IMR-90 (cell line): ENCODE results near the gene CSTB. TPM values are rescaled to one million over a fixed set of nuclear protein-coding genes. Genes with fewer than 3 reads are reported as not detected.

Experiments used
- ATAC-seq: fragments of 200-7000 bp; cut with Tn5 transposase; 2 replicates; pipeline ENCODE4 v1.9.1; 2020; ENCODE audit warnings: low read depth, mild to moderate bottlenecking, moderate library complexity
- BruUV-seq: library from RNA; stranded (reverse); fragments of 400-500 nt; replicated peaks from 2 replicates; lab custom pipeline; 2021; lab: Mats Ljungman, UMichigan
- CTCF ChIA-PET: fragments of 300-600 bp; formaldehyde crosslinking; extraction: SDS; loops from one replicate; lab custom pipeline; 2021; ENCODE audit warnings: antibody characterized with exemption; lab: Yijun Ruan, JAX
- POLR2A ChIA-PET: fragments of 300-600 bp; sonication (Branson Sonifier 250); formaldehyde crosslinking; loops from one replicate; lab custom pipeline; 2022; ENCODE audit warnings: antibody characterized with exemption; ENCODE audit not compliant: unreplicated experiment; lab: Charles Lee
- DNase-seq: peaks from one replicate; pipeline ENCODE4 v3.0.0; 2013
- H2AFZ ChIP-seq: replicated peaks from 2 replicates; pipeline ENCODE3; 2013; ENCODE audit warnings: low read length, mild to moderate bottlenecking; ENCODE audit not compliant: poor library complexity
- H2AK5ac ChIP-seq: 2 replicates; pipeline ENCODE4 v1.6.1; 2013; ENCODE audit warnings: low read depth, low read length, inconsistent platforms
- H2AK9ac ChIP-seq: replicated peaks from 2 replicates; pipeline ENCODE3; 2013; ENCODE audit warnings: mild to moderate bottlenecking, low read depth, low read length, moderate library complexity; ENCODE audit not compliant: poor library complexity
- H2BK120ac ChIP-seq: 2 replicates; pipeline ENCODE4 v1.6.1; 2013; ENCODE audit warnings: low read depth, low read length, inconsistent platforms
- H2BK15ac ChIP-seq: 3 replicates; pipeline ENCODE4 v1.6.1; 2013; ENCODE audit warnings: low read depth, low read length, inconsistent platforms
- H2BK20ac ChIP-seq: 2 replicates; pipeline ENCODE4 v1.6.1; 2013; ENCODE audit warnings: low read depth, mild to moderate bottlenecking, inconsistent platforms, low read length, moderate library complexity
- H2BK5ac ChIP-seq: 2 replicates; pipeline ENCODE4 v1.6.1; 2013; ENCODE audit warnings: mild to moderate bottlenecking, low read depth, low read length, inconsistent platforms; ENCODE audit not compliant: poor library complexity, severe bottlenecking
- H3K14ac ChIP-seq: replicated peaks from 2 replicates; pipeline ENCODE4 v1.6.1; 2013; ENCODE audit warnings: low read depth, low read length, inconsistent platforms
- H3K18ac ChIP-seq: 2 replicates; pipeline ENCODE4 v1.6.1; 2013; ENCODE audit warnings: low read depth, low read length, control low read depth
- H3K23ac ChIP-seq: 2 replicates; pipeline ENCODE4 v1.6.1; 2013; ENCODE audit warnings: low read depth, low read length, inconsistent platforms
- H3K27ac ChIP-seq: 2 replicates; pipeline ENCODE4 v1.5.1; 2013; ENCODE audit warnings: mild to moderate bottlenecking, control low read depth, low read length; ENCODE audit not compliant: insufficient read depth
- H3K27me3 ChIP-seq: 2 replicates; pipeline ENCODE4 v1.6.1; 2013; ENCODE audit warnings: low read length; ENCODE audit not compliant: control insufficient read depth, insufficient read depth
- H3K36me3 ChIP-seq: 2 replicates; pipeline ENCODE4 v1.6.1; 2013; ENCODE audit warnings: low read length, mixed read lengths; ENCODE audit not compliant: control insufficient read depth, insufficient read depth
- H3K4ac ChIP-seq: 2 replicates; pipeline ENCODE4 v1.6.1; 2013; ENCODE audit warnings: low read depth, low read length, inconsistent platforms
- H3K4me1 ChIP-seq: 2 replicates; pipeline ENCODE4 v1.6.1; 2013; ENCODE audit warnings: low read length, mixed read lengths; ENCODE audit not compliant: control insufficient read depth, insufficient read depth
- H3K4me2 ChIP-seq: 2 replicates; pipeline ENCODE4 v1.6.1; 2013; ENCODE audit warnings: low read depth, mild to moderate bottlenecking, control low read depth, low read length, moderate library complexity
- H3K4me3 ChIP-seq: 2 replicates; pipeline ENCODE4 v1.5.1; 2013; ENCODE audit warnings: low read depth, mild to moderate bottlenecking, control low read depth, low read length, moderate library complexity; ENCODE audit not compliant: insufficient read depth
- H3K56ac ChIP-seq: 2 replicates; pipeline ENCODE4 v1.6.1; 2013; ENCODE audit warnings: low read length, inconsistent platforms; ENCODE audit not compliant: insufficient read depth; ENCODE audit errors: extremely low read depth
- H3K79me1 ChIP-seq, 2 experiments: 2 replicates each; pipeline ENCODE4 v1.6.1; 2013; ENCODE audit warnings: low read length in 2 of 2, inconsistent platforms in 1 of 2, low read depth in 1 of 2
- H3K9ac ChIP-seq: 2 replicates; pipeline ENCODE4 v1.6.1; 2013; ENCODE audit warnings: low read depth, low read length, control low read depth
- H3K9me1 ChIP-seq: 2 replicates; pipeline ENCODE4 v1.6.1; 2013; ENCODE audit warnings: low read length, inconsistent platforms; ENCODE audit not compliant: insufficient read depth
- H3K9me3 ChIP-seq: 2 replicates; pipeline ENCODE4 v1.6.1; 2013; ENCODE audit warnings: low read length; ENCODE audit not compliant: control insufficient read depth, insufficient read depth
- H4K20me1 ChIP-seq: 2 replicates; pipeline ENCODE4 v1.6.1; 2013; ENCODE audit warnings: low read length, inconsistent platforms; ENCODE audit not compliant: insufficient read depth
- H4K5ac ChIP-seq: 2 replicates; pipeline ENCODE4 v1.6.1; 2013; ENCODE audit warnings: mild to moderate bottlenecking, low read depth, low read length, control low read depth
- H4K8ac ChIP-seq, 2 experiments: 2 replicates each; pipeline ENCODE4 v1.6.1; 2013; ENCODE audit warnings: low read depth in 2 of 2, low read length in 2 of 2, control low read depth in 1 of 2, inconsistent platforms in 1 of 2
- H4K91ac ChIP-seq: 2 replicates; pipeline ENCODE4 v1.6.1; 2013; ENCODE audit warnings: low read depth, low read length, inconsistent platforms; ENCODE audit not compliant: insufficient read depth
- BHLHE40 ChIP-seq: fragments of 150-350 bp; IDR thresholded peaks from 2 replicates; pipeline ENCODE4 v1.6.1; 2016; ENCODE audit warnings: mild to moderate bottlenecking, low read depth, low read length
- CEBPB ChIP-seq: IDR thresholded peaks from 2 replicates; pipeline ENCODE4 v1.6.1; 2012; ENCODE audit warnings: low read depth, low read length, improper control_type of control experiment
- MAFK ChIP-seq: IDR thresholded peaks from 2 replicates; pipeline ENCODE4 v1.6.1; 2012; ENCODE audit warnings: low read depth, low read length, improper control_type of control experiment
- MXI1 ChIP-seq: IDR thresholded peaks from 2 replicates; pipeline ENCODE4 v1.6.1; 2012; ENCODE audit warnings: low read depth, mild to moderate bottlenecking, low read length, moderate library complexity, borderline replicate concordance
- NFE2L2 ChIP-seq: fragments of 150-350 bp; IDR thresholded peaks from 2 replicates; pipeline ENCODE4 v1.6.1; 2016; ENCODE audit warnings: low read depth, mild to moderate bottlenecking, low read length
- POLR2A ChIP-seq: IDR thresholded peaks from 2 replicates; pipeline ENCODE4 v1.6.1; 2012; ENCODE audit warnings: mild to moderate bottlenecking, low read depth, low read length
- WGBS, 2 experiments: methylation state at CpG; one replicate each; pipeline versions ENCODE4 v1.1.5 to v1.1.7; 2013; ENCODE audit warnings: missing lambda C conversion rate in 2 of 2; ENCODE audit not compliant: insufficient read length in 1 of 2; ENCODE audit errors: extremely low coverage in 2 of 2; 5-methylcytosine and 5-hydroxymethylcytosine counted together
- dilution Hi-C: fragments of 300-500 bp; cut with HindIII; formaldehyde crosslinking; loops from one replicate; pipeline ENCODE4 v1.14.3; 2018; ENCODE audit warnings: low sequenced_read_pairs; ENCODE audit not compliant: unreplicated experiment
- in situ Hi-C: fragments of 300-500 bp; cut with MboI; formaldehyde crosslinking; loops from 3 replicates; pipeline ENCODE4 v1.14.3; 2019; ENCODE audit warnings: low sequenced_read_pairs, inconsistent platforms, mixed read lengths
- intact Hi-C: fragments of 100-400 bp; cut with micrococcal nuclease; formaldehyde crosslinking; loops from 2 replicates; pipeline ENCODE4 v1.10.0; 2022
- polyA plus RNA-seq, 3 experiments: library from polyadenylated mRNA; depleted of rRNA; stranded (reverse); fragments of >200 nt; gene quantifications; 2 replicates each; pipeline ENCODE4 v1.2.3, GENCODE V29; 2012; ENCODE audit warnings: low replicate concordance in 1 of 3
- total RNA-seq: library from RNA; depleted of rRNA; stranded (reverse); fragments of >200 nt; gene quantifications from 2 replicates; pipeline ENCODE4 v1.2.3, GENCODE V29; 2012
- TF ChIP-seq, protein P1 (sequence below): conservative IDR thresholded peaks from 2 replicates; pipeline ENCODE4 v1.5.1; 2012; ENCODE audit warnings: mild to moderate bottlenecking, low read depth, low read length, improper control_type of control experiment

CSTB gene
- total and polyA plus RNA-seq, 2 of the 4 experiments (the other 2 are of a cell fraction) = 6.1 to 71.7 TPM

DNA sequence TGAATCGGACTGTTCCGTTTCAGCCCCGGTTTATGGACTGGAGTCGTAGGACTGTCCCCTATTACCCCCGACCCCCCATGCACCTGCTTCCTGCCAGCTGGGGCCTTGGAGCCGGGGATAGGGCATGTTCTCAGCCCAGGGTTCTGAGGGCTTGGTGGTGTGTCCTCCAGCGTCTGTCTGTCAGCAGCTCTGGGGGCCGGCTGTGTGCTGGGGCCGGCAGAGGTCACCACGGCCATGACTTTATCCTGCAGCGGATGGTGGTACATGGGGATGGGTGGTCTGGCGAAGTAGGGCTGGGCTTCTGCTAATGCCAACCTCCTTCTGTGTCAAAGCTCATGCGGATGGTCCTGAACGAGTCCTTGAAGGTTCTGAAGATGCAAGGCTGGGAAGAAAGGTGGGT lies 18.7 kb upstream of the CSTB start:
- Histone ChIP-seq H3K9me3 (no peaks in the 10 kb centered on the region), H3K56ac (no peak overlapping the region), H3K27ac (no peak overlapping the region), H2BK120ac (no peak overlapping the region), H4K91ac (no peak overlapping the region), H3K79me1 (peaks cover 29 to 52% of the 10 kb centered on the region in 2 experiments), H4K5ac (no peak overlapping the region), H2BK20ac (no peak overlapping the region), H3K36me3 (peaks cover 78% of the 10 kb centered on the region), H3K18ac (no peak overlapping the region), H3K23ac (no peak overlapping the region), H3K4me1 (peaks cover 4% of the 10 kb centered on the region), H3K4me2 (no peak overlapping the region), H2AK5ac (no peak overlapping the region), H2BK15ac (no peak overlapping the region), H4K20me1 (peaks cover 15% of the 10 kb centered on the region), H3K4ac (no peak overlapping the region), H3K4me3 (no peak overlapping the region), H2AK9ac (no peak overlapping the region), H3K27me3 (no peaks in the 10 kb centered on the region), H3K14ac (no peak overlapping the region), H2AFZ (no peak overlapping the region), H4K8ac (no peak overlapping the region), H2BK5ac (no peak overlapping the region), H3K9ac (no peak overlapping the region), H3K9me1 (peaks cover 9% of the 10 kb centered on the region; the same call in 1 of the 2 replicates)
- dilution Hi-C loops = no loop called here
- ChIA-PET CTCF (interaction anchor here (0.6 kb wide), 1 partner anchor 9 kb away, joined by 5 read pairs; no protein-coding TSS in a partner anchor), POLR2A (no interaction called here)
- WGBS, 2 experiments = 100% methylated on average over 2 of the region's 14 CpGs; no CpG with 5 or more reads in 1 of the 2 experiments
- no peak for DNase-seq
- TF ChIP-seq MXI1 = no peak
- no peak for TF ChIP-seq POLR2A
- TF ChIP-seq BHLHE40 = no peak
- no peak for TF ChIP-seq MAFK
- TF ChIP-seq NFE2L2 = no peak
- no peak for TF ChIP-seq CEBPB
- TF ChIP-seq, protein P1, sequence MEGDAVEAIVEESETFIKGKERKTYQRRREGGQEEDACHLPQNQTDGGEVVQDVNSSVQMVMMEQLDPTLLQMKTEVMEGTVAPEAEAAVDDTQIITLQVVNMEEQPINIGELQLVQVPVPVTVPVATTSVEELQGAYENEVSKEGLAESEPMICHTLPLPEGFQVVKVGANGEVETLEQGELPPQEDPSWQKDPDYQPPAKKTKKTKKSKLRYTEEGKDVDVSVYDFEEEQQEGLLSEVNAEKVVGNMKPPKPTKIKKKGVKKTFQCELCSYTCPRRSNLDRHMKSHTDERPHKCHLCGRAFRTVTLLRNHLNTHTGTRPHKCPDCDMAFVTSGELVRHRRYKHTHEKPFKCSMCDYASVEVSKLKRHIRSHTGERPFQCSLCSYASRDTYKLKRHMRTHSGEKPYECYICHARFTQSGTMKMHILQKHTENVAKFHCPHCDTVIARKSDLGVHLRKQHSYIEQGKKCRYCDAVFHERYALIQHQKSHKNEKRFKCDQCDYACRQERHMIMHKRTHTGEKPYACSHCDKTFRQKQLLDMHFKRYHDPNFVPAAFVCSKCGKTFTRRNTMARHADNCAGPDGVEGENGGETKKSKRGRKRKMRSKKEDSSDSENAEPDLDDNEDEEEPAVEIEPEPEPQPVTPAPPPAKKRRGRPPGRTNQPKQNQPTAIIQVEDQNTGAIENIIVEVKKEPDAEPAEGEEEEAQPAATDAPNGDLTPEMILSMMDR = no peak
- intact Hi-C loops = no loop called here
- no peak for ATAC-seq
- in situ Hi-C loops = no loop called here
- BruUV-seq = no TSS peak
